A549 (cell line): ENCODE results near the gene MYOM1.

Experiments used
- HOXB5 ChIP-seq: fragments of 250-450 bp; sonication (Bioruptor Pico); IDR thresholded peaks from 2 replicates; pipeline ENCODE4 v1.5.0; 2020; ENCODE audit warnings: mild to moderate bottlenecking, moderate library complexity
- POLR2A ChIP-seq: IDR thresholded peaks from 2 replicates; pipeline ENCODE4 v1.6.1; 2012; ENCODE audit warnings: mild to moderate bottlenecking, low read length
- RNF2 ChIP-seq: fragments of 200-600 bp; sonication (generic); IDR thresholded peaks from 2 replicates; pipeline ENCODE4 v1.6.1; 2016; ENCODE audit warnings: low read depth, mild to moderate bottlenecking, antibody characterized with exemption, moderate library complexity, borderline replicate concordance
- TF ChIP-seq, protein P1 (sequence below): fragments of >200 bp; sonication (Bioruptor Twin); formaldehyde crosslinking; IDR thresholded peaks from 3 replicates; pipeline ENCODE4 v1.5.1; 2016

DNA sequence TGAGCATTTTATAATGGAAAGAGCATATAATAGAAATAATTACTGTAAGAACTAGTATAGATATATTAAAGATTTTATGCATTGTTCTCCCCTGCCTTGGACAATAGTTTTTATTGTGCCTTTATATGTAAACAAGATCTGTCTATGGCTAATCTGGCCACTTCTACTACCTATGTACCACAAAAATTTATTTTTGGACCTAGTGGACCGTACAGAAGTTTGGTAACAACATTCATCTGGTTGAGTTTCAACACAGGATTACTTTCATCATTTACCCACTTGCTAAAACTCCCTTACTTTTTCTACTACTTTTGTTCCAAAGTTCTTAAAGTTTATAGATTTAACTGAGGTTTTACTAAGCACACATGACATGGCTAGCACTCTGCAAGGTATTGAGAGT is 13.2 kb upstream of the MYOM1 start:
- no peak for TF ChIP-seq RNF2
- TF ChIP-seq HOXB5 (CRISPR knock-in tag), result no peak
- TF ChIP-seq, protein P1, sequence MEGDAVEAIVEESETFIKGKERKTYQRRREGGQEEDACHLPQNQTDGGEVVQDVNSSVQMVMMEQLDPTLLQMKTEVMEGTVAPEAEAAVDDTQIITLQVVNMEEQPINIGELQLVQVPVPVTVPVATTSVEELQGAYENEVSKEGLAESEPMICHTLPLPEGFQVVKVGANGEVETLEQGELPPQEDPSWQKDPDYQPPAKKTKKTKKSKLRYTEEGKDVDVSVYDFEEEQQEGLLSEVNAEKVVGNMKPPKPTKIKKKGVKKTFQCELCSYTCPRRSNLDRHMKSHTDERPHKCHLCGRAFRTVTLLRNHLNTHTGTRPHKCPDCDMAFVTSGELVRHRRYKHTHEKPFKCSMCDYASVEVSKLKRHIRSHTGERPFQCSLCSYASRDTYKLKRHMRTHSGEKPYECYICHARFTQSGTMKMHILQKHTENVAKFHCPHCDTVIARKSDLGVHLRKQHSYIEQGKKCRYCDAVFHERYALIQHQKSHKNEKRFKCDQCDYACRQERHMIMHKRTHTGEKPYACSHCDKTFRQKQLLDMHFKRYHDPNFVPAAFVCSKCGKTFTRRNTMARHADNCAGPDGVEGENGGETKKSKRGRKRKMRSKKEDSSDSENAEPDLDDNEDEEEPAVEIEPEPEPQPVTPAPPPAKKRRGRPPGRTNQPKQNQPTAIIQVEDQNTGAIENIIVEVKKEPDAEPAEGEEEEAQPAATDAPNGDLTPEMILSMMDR, result no peak
- TF ChIP-seq POLR2A, result no peak
